Measurements from ENCODE around the gene ABHD6.
"Not testable (repeated sequence)": the region's sequence is repeated elsewhere in the genome, so short reads cannot be mapped to it uniquely, and the experiment has no call there.

The ABHD6 gene

GRCh38 chr3:58210761-58211460 is 26.7 kb upstream of the ABHD6 start, which contains the start of gene DNASE1L3:
TSS of gene DNASE1L3 (minus strand) at chr3:58210972. CDS start at chr3:58210906, 66 bp downstream.
- DNase-seq = no peak

GRCh38 chr3:58214484-58215316 is 22.9 kb upstream of the ABHD6 start:
- DNase-seq = no peak

GRCh38 chr3:58215317-58216025 is 22.1 kb upstream of the ABHD6 start:
- no peak for DNase-seq

GRCh38 chr3:58216496-58217195 is 20.9 kb upstream of the ABHD6 start:
- no peak for DNase-seq

- no peak for DNase-seq
These were observed 20.3 kb upstream of the ABHD6 start for GRCh38 chr3:58217209-58217811.

- DNase-seq = no peak
These were observed 18.7 kb upstream of the ABHD6 start for GRCh38 chr3:58218904-58219303.

GRCh38 chr3:58222161-58222724 is 15.3 kb upstream of the ABHD6 start:
- DNase-seq = no peak

GRCh38 chr3:58223855-58224254 is 13.7 kb upstream of the ABHD6 start:
- DNase-seq = no peak

GRCh38 chr3:58227933-58228332 is 9.7 kb upstream of the ABHD6 start:
- not testable (repeated sequence) for DNase-seq

GRCh38 chr3:58230876-58231552 is 6.6 kb upstream of the ABHD6 start:
- no peak for DNase-seq

- no peak for DNase-seq
These were observed 5.9 kb upstream of the ABHD6 start for GRCh38 chr3:58231666-58232065.

- DNase-seq = no peak
These were observed 3.1 kb upstream of the ABHD6 start for GRCh38 chr3:58234516-58234931.

- DNase-seq = no peak
These were observed 1.6 kb upstream of the ABHD6 start for GRCh38 chr3:58235970-58236369.

- no peak for DNase-seq
These were observed 910 bp upstream of the ABHD6 start for GRCh38 chr3:58236527-58237237.

- DNase-seq = no peak
These were observed 519 bp downstream of the ABHD6 start for GRCh38 chr3:58237941-58238681.

- no peak for DNase-seq
These were observed 1.2 kb downstream of the ABHD6 start for GRCh38 chr3:58238830-58239229.

GRCh38 chr3:58241306-58242044 is 3.9 kb downstream of the ABHD6 start:
- no peak for DNase-seq

GRCh38 chr3:58242340-58242739 is 4.7 kb downstream of the ABHD6 start:
- DNase-seq = no peak

GRCh38 chr3:58242860-58243259 is 5.3 kb downstream of the ABHD6 start:
- not testable (repeated sequence) for DNase-seq
